Lower lobe of right lung (tissue), 2 donors: ENCODE data around the gene MCHR1. TPM values are rescaled to one million over a fixed set of nuclear protein-coding genes. Genes with fewer than 3 reads are reported as not detected.

ENCODE experiments used
- ATAC-seq, 2 donors: fragments of 200-7000 bp; cut with Tn5 transposase; one replicate each; pipeline ENCODE4 v1.9.1; 2020 to 2022; ENCODE audit warnings: mild to moderate bottlenecking in 2 of 2, moderate library complexity in 2 of 2
- DNase-seq: peaks from one replicate; pipeline ENCODE4 v3.0.0-alpha.2; 2020
- H3K27ac ChIP-seq: fragments of 200-600 bp; one replicate; pipeline ENCODE4 v1.8.0; 2022
- H3K27me3 ChIP-seq: fragments of 200-600 bp; one replicate; pipeline ENCODE4 v1.8.0; 2022; ENCODE audit warnings: low read depth
- H3K36me3 ChIP-seq: fragments of 200-600 bp; one replicate; pipeline ENCODE4 v1.8.0; 2022; ENCODE audit warnings: mild to moderate bottlenecking
- H3K4me1 ChIP-seq: fragments of 200-600 bp; one replicate; pipeline ENCODE4 v1.8.0; 2022
- H3K4me3 ChIP-seq: fragments of 200-600 bp; one replicate; pipeline ENCODE4 v1.8.0; 2022; ENCODE audit warnings: mild to moderate bottlenecking
- H3K9me3 ChIP-seq: fragments of 200-600 bp; one replicate; pipeline ENCODE4 v1.8.0; 2022
- CTCF ChIP-seq: fragments of 200-600 bp; IDR thresholded peaks from one replicate; pipeline ENCODE4 v1.8.0; 2022; ENCODE audit warnings: antibody characterized with exemption, mild to moderate bottlenecking
- intact Hi-C: fragments of 100-400 bp; cut with DNase I; formaldehyde crosslinking; loops from one replicate; pipeline ENCODE4 v1.11.0; 2022
- total RNA-seq: library from RNA; stranded (reverse); fragmentation: NEBNext Ultra II Directional; extraction: Animal tissue kit (Norgen Biotek cat#: 25700); gene quantifications from one replicate; pipeline ENCODE4 v1.2.1, GENCODE V29; 2021
- donor health status: DM: no; HTN: yes; CAD: no; lungs with severe emphysema.

MCHR1 gene
- total RNA-seq, 1 donor from 2014 or later = not detected

- intact Hi-C loops = no loop called here
- H3K4me1 ChIP-seq = peaks cover 26% of the 10 kb centered on the region
- no peak for DNase-seq
- no peak overlapping the region for H3K27ac ChIP-seq
- no peak for ATAC-seq
- H3K9me3 ChIP-seq = no peaks in the 10 kb centered on the region
- H3K4me3 ChIP-seq = no peak overlapping the region
- no peak for TF ChIP-seq CTCF
- no peaks in the 10 kb centered on the region for H3K27me3 ChIP-seq
- H3K36me3 ChIP-seq = no peaks in the 10 kb centered on the region
Measured at GRCh38 chr22:40729284-40729683, 50.0 kb downstream of the MCHR1 start.

Other genes starting within 250 kb of the MCHR1 start
- 54.2 TPM for gene MRTFA, start 42.8 kb upstream of the MCHR1 start, total RNA-seq
- 11.9 TPM for gene SLC25A17, start 139.9 kb downstream of the MCHR1 start, total RNA-seq
- 237 TPM for gene ST13, start 177.2 kb downstream of the MCHR1 start, total RNA-seq
- gene XPNPEP3, start 177.7 kb downstream of the MCHR1 start, total RNA-seq = 19.1 TPM
- not detected for gene DNAJB7, start 182.6 kb downstream of the MCHR1 start, total RNA-seq